HEK293T (cell line): Measurements from ENCODE around the gene NOTCH1.

Source experiments
- BHLHE40 ChIP-seq: fragments of 450-650 bp; IDR thresholded peaks from 2 replicates; pipeline ENCODE4 v1.6.1; 2016; ENCODE audit warnings: mild to moderate bottlenecking, moderate library complexity, borderline replicate concordance
- CTBP1 ChIP-seq: fragments of 450-650 bp; IDR thresholded peaks from 2 replicates; pipeline ENCODE4 v1.6.1; 2016; ENCODE audit warnings: borderline replicate concordance
- ELF4 ChIP-seq: fragments of 450-650 bp; IDR thresholded peaks from 2 replicates; pipeline ENCODE4 v1.6.1; 2017; ENCODE audit warnings: antibody characterized with exemption
- FOXA1 ChIP-seq: fragments of 450-650 bp; IDR thresholded peaks from 2 replicates; pipeline ENCODE4 v1.6.1; 2016; ENCODE audit warnings: mild to moderate bottlenecking
- FOXK2 ChIP-seq: fragments of 450-650 bp; IDR thresholded peaks from 2 replicates; pipeline ENCODE4 v1.6.1; 2016; ENCODE audit warnings: mild to moderate bottlenecking
- FOXM1 ChIP-seq: fragments of 450-650 bp; IDR thresholded peaks from 2 replicates; pipeline ENCODE4 v1.6.1; 2017; ENCODE audit warnings: mild to moderate bottlenecking, borderline replicate concordance
- HDGF ChIP-seq: fragments of 450-650 bp; IDR thresholded peaks from 2 replicates; pipeline ENCODE4 v1.6.1; 2017; ENCODE audit warnings: antibody characterized with exemption, borderline replicate concordance
- LEF1 ChIP-seq: fragments of 450-650 bp; IDR thresholded peaks from 2 replicates; pipeline ENCODE4 v1.6.1; 2017; ENCODE audit warnings: mild to moderate bottlenecking, borderline replicate concordance
- NFRKB ChIP-seq: fragments of 450-650 bp; IDR thresholded peaks from 2 replicates; pipeline ENCODE4 v1.6.1; 2016; ENCODE audit warnings: mild to moderate bottlenecking, moderate library complexity
- SP1 ChIP-seq: fragments of 450-650 bp; IDR thresholded peaks from 2 replicates; pipeline ENCODE4 v1.6.1; 2017
- SUZ12 ChIP-seq: fragments of 450-650 bp; IDR thresholded peaks from 2 replicates; pipeline ENCODE4 v1.6.1; 2016; ENCODE audit warnings: mild to moderate bottlenecking
- TARDBP ChIP-seq: fragments of 450-650 bp; IDR thresholded peaks from 2 replicates; pipeline ENCODE4 v1.6.1; 2016
- ZNF384 ChIP-seq: fragments of 450-650 bp; IDR thresholded peaks from 2 replicates; pipeline ENCODE4 v1.6.1; 2016
- TF ChIP-seq, protein P1 (sequence below): fragments of 450-650 bp; IDR thresholded peaks from 2 replicates; pipeline ENCODE4 v1.6.1; 2016

DNA sequence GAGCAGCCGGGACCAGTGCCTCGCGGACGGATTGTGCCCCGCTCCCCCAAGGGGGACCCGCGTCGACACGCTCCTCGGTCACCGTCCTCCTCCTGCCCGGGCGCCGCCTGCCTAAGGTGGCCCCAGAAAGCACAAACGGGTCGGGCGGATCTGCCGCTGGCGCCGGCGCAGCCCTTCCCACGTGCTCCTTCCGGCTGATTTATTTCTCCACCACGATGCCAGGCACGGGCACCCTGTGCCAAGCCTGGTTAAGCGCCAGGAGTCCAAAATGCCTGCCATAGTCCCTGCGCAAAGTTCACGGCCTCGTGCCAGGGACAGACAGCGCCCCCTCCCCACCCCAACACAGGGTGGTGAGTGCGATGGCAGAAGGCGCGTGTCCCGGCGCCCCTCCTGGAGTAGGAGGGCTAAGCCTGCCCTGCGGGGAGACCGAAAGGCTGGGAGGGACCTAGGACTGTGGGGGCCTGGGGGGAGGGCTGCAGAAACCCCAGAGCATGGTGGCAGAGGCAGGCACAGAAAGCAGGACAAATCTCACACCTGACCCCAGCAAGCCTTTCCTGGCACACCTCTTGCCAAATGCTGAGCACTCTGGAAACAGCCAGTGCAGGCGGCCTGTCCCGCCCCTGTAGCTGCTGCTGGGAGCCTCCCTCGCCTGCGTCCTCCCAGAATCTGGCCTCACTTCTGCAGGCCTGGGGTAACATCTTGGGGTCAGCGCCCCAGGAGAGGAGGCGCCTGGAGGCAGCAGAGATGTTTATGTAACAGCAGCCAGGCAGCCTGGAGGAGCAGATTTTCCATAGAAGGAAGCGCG is 1.1 kb upstream of the NOTCH1 start:
- TF ChIP-seq FOXK2, result no peak
- no peak for TF ChIP-seq FOXA1
- no peak for TF ChIP-seq BHLHE40
- no peak for TF ChIP-seq SP1
- TF ChIP-seq TARDBP, result no peak
- TF ChIP-seq ZNF384, result no peak
- TF ChIP-seq SUZ12, result no peak
- TF ChIP-seq, protein P1, sequence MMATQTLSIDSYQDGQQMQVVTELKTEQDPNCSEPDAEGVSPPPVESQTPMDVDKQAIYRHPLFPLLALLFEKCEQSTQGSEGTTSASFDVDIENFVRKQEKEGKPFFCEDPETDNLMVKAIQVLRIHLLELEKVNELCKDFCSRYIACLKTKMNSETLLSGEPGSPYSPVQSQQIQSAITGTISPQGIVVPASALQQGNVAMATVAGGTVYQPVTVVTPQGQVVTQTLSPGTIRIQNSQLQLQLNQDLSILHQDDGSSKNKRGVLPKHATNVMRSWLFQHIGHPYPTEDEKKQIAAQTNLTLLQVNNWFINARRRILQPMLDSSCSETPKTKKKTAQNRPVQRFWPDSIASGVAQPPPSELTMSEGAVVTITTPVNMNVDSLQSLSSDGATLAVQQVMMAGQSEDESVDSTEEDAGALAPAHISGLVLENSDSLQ, result no peak
- TF ChIP-seq FOXM1, result no peak
- no peak for TF ChIP-seq CTBP1
- no peak for TF ChIP-seq ELF4
- TF ChIP-seq HDGF, result no peak
- no peak for TF ChIP-seq LEF1
- TF ChIP-seq NFRKB, result no peak
